Neural cell (in vitro differentiated cells): Measurements from ENCODE around the gene LRRC8B.

ENCODE experiments used
- EP300 ChIP-seq: fragments of 450-650 bp; conservative IDR thresholded peaks from 2 replicates; pipeline ENCODE4 v1.6.1; 2014; ENCODE audit warnings: antibody characterized with exemption, mild to moderate bottlenecking, moderate library complexity; ENCODE audit not compliant: poor library complexity, severe bottlenecking
- EZH2 ChIP-seq: fragments of 200-600, 300-800 bp; shearing (Covaris generic), sonication (generic); IDR thresholded peaks from 2 replicates; pipeline ENCODE4 v1.6.1; 2014; ENCODE audit warnings: antibody characterized with exemption, low read length, borderline replicate concordance, mild to moderate bottlenecking; ENCODE audit not compliant: insufficient read depth, poor library complexity, severe bottlenecking
- MXI1 ChIP-seq: fragments of 450-650 bp; conservative IDR thresholded peaks from 2 replicates; pipeline ENCODE4 v1.6.1; 2014; ENCODE audit warnings: antibody characterized with exemption, mild to moderate bottlenecking; ENCODE audit not compliant: poor library complexity, severe bottlenecking
- POLR2AphosphoS5 ChIP-seq: IDR thresholded peaks from 2 replicates; pipeline ENCODE4 v1.6.1; 2012
- RAD21 ChIP-seq: fragments of 450-650 bp; conservative IDR thresholded peaks from 2 replicates; pipeline ENCODE4 v1.6.1; 2014; ENCODE audit warnings: antibody characterized with exemption, mild to moderate bottlenecking, moderate library complexity
- SMC3 ChIP-seq: fragments of 450-650 bp; conservative IDR thresholded peaks from 2 replicates; pipeline ENCODE4 v1.6.1; 2014; ENCODE audit warnings: antibody characterized with exemption, mild to moderate bottlenecking, moderate library complexity; ENCODE audit not compliant: poor library complexity
- TAF1 ChIP-seq: IDR thresholded peaks from 2 replicates; pipeline ENCODE4 v1.6.1; 2012; ENCODE audit warnings: low read depth
- TF ChIP-seq, protein P1 (sequence below): IDR thresholded peaks from 2 replicates; pipeline ENCODE4 v1.6.1; 2012; ENCODE audit warnings: borderline replicate concordance
- TF ChIP-seq, protein P2 (sequence below): fragments of 450-650 bp; IDR thresholded peaks from 2 replicates; pipeline ENCODE4 v1.5.1; 2014; ENCODE audit warnings: antibody characterized with exemption, mild to moderate bottlenecking, moderate library complexity; ENCODE audit not compliant: poor library complexity, severe bottlenecking

DNA sequence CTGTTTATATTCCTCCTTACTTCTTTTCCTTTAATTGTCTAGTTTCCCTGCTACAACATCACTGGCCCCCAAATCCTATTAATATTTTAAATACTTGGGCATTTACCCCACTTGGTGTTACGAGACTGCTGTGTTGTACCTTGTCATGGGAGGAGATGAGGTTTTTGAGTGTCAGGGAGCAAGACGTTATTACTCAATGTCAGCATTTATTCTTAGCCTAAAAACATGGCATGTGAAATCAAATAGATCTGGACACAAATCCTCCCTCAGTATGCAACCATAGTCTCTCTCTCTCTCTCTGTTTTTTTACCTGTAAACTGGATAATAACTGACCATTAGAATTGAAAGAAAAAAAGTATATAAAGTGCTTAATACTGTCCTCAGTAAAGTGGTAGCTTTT, 4.6 kb downstream of the LRRC8B start:
- TF ChIP-seq, protein P1, sequence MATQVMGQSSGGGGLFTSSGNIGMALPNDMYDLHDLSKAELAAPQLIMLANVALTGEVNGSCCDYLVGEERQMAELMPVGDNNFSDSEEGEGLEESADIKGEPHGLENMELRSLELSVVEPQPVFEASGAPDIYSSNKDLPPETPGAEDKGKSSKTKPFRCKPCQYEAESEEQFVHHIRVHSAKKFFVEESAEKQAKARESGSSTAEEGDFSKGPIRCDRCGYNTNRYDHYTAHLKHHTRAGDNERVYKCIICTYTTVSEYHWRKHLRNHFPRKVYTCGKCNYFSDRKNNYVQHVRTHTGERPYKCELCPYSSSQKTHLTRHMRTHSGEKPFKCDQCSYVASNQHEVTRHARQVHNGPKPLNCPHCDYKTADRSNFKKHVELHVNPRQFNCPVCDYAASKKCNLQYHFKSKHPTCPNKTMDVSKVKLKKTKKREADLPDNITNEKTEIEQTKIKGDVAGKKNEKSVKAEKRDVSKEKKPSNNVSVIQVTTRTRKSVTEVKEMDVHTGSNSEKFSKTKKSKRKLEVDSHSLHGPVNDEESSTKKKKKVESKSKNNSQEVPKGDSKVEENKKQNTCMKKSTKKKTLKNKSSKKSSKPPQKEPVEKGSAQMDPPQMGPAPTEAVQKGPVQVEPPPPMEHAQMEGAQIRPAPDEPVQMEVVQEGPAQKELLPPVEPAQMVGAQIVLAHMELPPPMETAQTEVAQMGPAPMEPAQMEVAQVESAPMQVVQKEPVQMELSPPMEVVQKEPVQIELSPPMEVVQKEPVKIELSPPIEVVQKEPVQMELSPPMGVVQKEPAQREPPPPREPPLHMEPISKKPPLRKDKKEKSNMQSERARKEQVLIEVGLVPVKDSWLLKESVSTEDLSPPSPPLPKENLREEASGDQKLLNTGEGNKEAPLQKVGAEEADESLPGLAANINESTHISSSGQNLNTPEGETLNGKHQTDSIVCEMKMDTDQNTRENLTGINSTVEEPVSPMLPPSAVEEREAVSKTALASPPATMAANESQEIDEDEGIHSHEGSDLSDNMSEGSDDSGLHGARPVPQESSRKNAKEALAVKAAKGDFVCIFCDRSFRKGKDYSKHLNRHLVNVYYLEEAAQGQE = no peak
- TF ChIP-seq, protein P2, sequence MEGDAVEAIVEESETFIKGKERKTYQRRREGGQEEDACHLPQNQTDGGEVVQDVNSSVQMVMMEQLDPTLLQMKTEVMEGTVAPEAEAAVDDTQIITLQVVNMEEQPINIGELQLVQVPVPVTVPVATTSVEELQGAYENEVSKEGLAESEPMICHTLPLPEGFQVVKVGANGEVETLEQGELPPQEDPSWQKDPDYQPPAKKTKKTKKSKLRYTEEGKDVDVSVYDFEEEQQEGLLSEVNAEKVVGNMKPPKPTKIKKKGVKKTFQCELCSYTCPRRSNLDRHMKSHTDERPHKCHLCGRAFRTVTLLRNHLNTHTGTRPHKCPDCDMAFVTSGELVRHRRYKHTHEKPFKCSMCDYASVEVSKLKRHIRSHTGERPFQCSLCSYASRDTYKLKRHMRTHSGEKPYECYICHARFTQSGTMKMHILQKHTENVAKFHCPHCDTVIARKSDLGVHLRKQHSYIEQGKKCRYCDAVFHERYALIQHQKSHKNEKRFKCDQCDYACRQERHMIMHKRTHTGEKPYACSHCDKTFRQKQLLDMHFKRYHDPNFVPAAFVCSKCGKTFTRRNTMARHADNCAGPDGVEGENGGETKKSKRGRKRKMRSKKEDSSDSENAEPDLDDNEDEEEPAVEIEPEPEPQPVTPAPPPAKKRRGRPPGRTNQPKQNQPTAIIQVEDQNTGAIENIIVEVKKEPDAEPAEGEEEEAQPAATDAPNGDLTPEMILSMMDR = no peak
- no peak for TF ChIP-seq RAD21
- no peak for TF ChIP-seq EZH2
- TF ChIP-seq POLR2AphosphoS5 = no peak
- no peak for TF ChIP-seq MXI1
- TF ChIP-seq TAF1 = no peak
- no peak for TF ChIP-seq EP300
- no peak for TF ChIP-seq SMC3
